HepG2 (cell line): ENCODE results near the gene PSMD2. TPM values are rescaled to one million over a fixed set of nuclear protein-coding genes. Genes with fewer than 3 reads are reported as not detected.

Experiments
- ATAC-seq: fragments of 200-7000 bp; cut with Tn5 transposase; 3 replicates; pipeline ENCODE4 v1.9.1; 2020; ENCODE audit warnings: mild to moderate bottlenecking, moderate library complexity
- BruUV-seq: library from RNA; stranded (reverse); fragments of 400-500 nt; replicated peaks from 2 replicates; lab custom pipeline; 2021; lab: Mats Ljungman, UMichigan
- CTCF ChIA-PET: fragments of 300-600 bp; formaldehyde crosslinking; extraction: SDS; loops from one replicate; lab custom pipeline; 2021; ENCODE audit warnings: low total read pairs, inconsistent platforms, low intra/inter-chr PET ratio; lab: Yijun Ruan, JAX
- POLR2A ChIA-PET: fragments of 350-600 bp; sonication (Branson Sonifier 250); formaldehyde crosslinking; loops from one replicate; lab custom pipeline; 2020; ENCODE audit warnings: antibody characterized with exemption, inconsistent platforms; lab: Yijun Ruan, JAX
- DNase-seq: peaks from one replicate; pipeline ENCODE4 v3.0.0-alpha.2; 2015; ENCODE audit warnings: low spot score
- FAIRE-seq: peaks from 3 replicates; lab custom pipeline; 2011; peaks lifted over from hg19 to GRCh38; lab: Jason Lieb, UNC
- H2AFZ ChIP-seq: one replicate; pipeline ENCODE4 v1.6.1; 2011; ENCODE audit warnings: low read length, inconsistent platforms
- H3K27ac ChIP-seq: fragments of 300-600 bp; 3 replicates; pipeline ENCODE4 v1.8.0; 2011; ENCODE audit warnings: mixed run types, mild to moderate bottlenecking, mixed read lengths, low read length, inconsistent platforms; ENCODE audit not compliant: insufficient read depth; ENCODE audit errors: extremely low read length
- H3K27me3 ChIP-seq, 2 experiments: fragments of 200-600 bp in 1 of 2; 2 replicates in 1 of 2; 3 replicates in 1 of 2; pipeline versions ENCODE4 v1.6.0 to v1.8.0; 2011; ENCODE audit warnings: low read length in 2 of 2, mild to moderate bottlenecking in 2 of 2, moderate library complexity in 2 of 2, inconsistent platforms in 1 of 2; ENCODE audit not compliant: insufficient read depth in 2 of 2, control insufficient read depth in 1 of 2
- H3K36me3 ChIP-seq, 2 experiments: fragments of 200-600 bp in 1 of 2; replicated peaks in 1 of 2; 2 replicates in 1 of 2; 3 replicates in 1 of 2; pipeline versions ENCODE4 v1.5.1 to v1.8.0; 2011; ENCODE audit warnings: low read length in 2 of 2, inconsistent platforms in 1 of 2; ENCODE audit not compliant: insufficient read depth in 2 of 2, control insufficient read depth in 1 of 2
- H3K4me1 ChIP-seq: 2 replicates; pipeline ENCODE4 v1.5.1; 2012; ENCODE audit warnings: low read length, inconsistent platforms; ENCODE audit not compliant: insufficient read depth
- H3K4me2 ChIP-seq: 2 replicates; pipeline ENCODE4 v1.6.0; 2011; ENCODE audit warnings: low read depth, low read length, inconsistent platforms
- H3K4me3 ChIP-seq, 3 experiments: fragments of 200-600 bp in 1 of 3; sonication (generic), shearing (Covaris generic) in 1 of 3; replicated peaks in 1 of 3; 2 replicates each; pipeline ENCODE4 v1.5.1; 2011 to 2016; ENCODE audit warnings: low read length in 3 of 3, inconsistent platforms in 2 of 3, low read depth in 2 of 3, mild to moderate bottlenecking in 2 of 3, control low read depth in 1 of 3, mixed read lengths in 1 of 3; ENCODE audit not compliant: insufficient read depth in 1 of 3
- H3K79me2 ChIP-seq: one replicate; pipeline ENCODE4 v1.6.1; 2011; ENCODE audit warnings: low read length, inconsistent platforms; ENCODE audit not compliant: insufficient read depth
- H3K9ac ChIP-seq: 2 replicates; pipeline ENCODE4 v1.6.0; 2011; ENCODE audit warnings: mild to moderate bottlenecking, low read depth, low read length, inconsistent platforms; ENCODE audit not compliant: insufficient read depth
- H3K9me3 ChIP-seq: 2 replicates; pipeline ENCODE4 v1.5.1; 2012; ENCODE audit warnings: mild to moderate bottlenecking, low read length
- H4K20me1 ChIP-seq: 2 replicates; pipeline ENCODE4 v1.6.0; 2011; ENCODE audit warnings: inconsistent platforms, mild to moderate bottlenecking, low read length, moderate library complexity; ENCODE audit not compliant: insufficient read depth
- AGO1 ChIP-seq: fragments of 200-400 bp; formaldehyde crosslinking; IDR thresholded peaks from 2 replicates; pipeline ENCODE4 v1.6.1; 2017; ENCODE audit warnings: mild to moderate bottlenecking, low read depth, low read length, moderate library complexity; ENCODE audit not compliant: poor library complexity, severe bottlenecking
- GATAD2A ChIP-seq: IDR thresholded peaks from 2 replicates; pipeline ENCODE4 v1.6.1; 2016
- HNRNPK ChIP-seq: fragments of 200-400 bp; formaldehyde crosslinking; IDR thresholded peaks from 2 replicates; pipeline ENCODE4 v1.6.1; 2018; ENCODE audit warnings: low read length, low read depth, moderate library complexity, mild to moderate bottlenecking; ENCODE audit not compliant: poor library complexity, severe bottlenecking
- SRSF1 ChIP-seq: fragments of 200-400 bp; formaldehyde crosslinking; optimal IDR thresholded peaks from 2 replicates; pipeline ENCODE3; 2017; ENCODE audit warnings: mild to moderate bottlenecking, low read depth, low read length, moderate library complexity
- TFDP1 ChIP-seq: IDR thresholded peaks from 2 replicates; pipeline ENCODE4 v1.6.1; 2016; ENCODE audit warnings: missing compliant biosample characterization, missing genetic modification reagents, borderline replicate concordance
- THAP9 ChIP-seq: sonication (generic); formaldehyde crosslinking; IDR thresholded peaks from 2 replicates; pipeline ENCODE4; 2020; ENCODE audit warnings: missing genetic modification reagents, mild to moderate bottlenecking, borderline replicate concordance
- ZNF260 ChIP-seq: sonication (generic); formaldehyde crosslinking; IDR thresholded peaks from 2 replicates; pipeline ENCODE4 v1.4.0; 2020; ENCODE audit warnings: missing genetic modification reagents, low read depth, mild to moderate bottlenecking, borderline replicate concordance
- ZNF550 ChIP-seq: sonication (generic); formaldehyde crosslinking; IDR thresholded peaks from 2 replicates; pipeline ENCODE4 v1.4.0; 2020; ENCODE audit warnings: mild to moderate bottlenecking, missing genetic modification reagents, borderline replicate concordance
- ZNF552 ChIP-seq: sonication (generic); formaldehyde crosslinking; IDR thresholded peaks from 2 replicates; pipeline ENCODE4 v1.9.0; 2022; ENCODE audit warnings: missing genetic modification reagents, mild to moderate bottlenecking, borderline replicate concordance
- ZNF556 ChIP-seq: sonication (generic); formaldehyde crosslinking; IDR thresholded peaks from 2 replicates; pipeline ENCODE4 v1.4.0; 2020; ENCODE audit warnings: mild to moderate bottlenecking, missing genetic modification reagents, borderline replicate concordance
- ZNF629 ChIP-seq: sonication (generic); formaldehyde crosslinking; conservative IDR thresholded peaks from 2 replicates; pipeline ENCODE4 v1.5.0; 2020; ENCODE audit warnings: missing genetic modification reagents
- WGBS: methylation state at CpG from one replicate; pipeline ENCODE4 v1.1.6; 2017; ENCODE audit warnings: low lambda C conversion rate; 5-methylcytosine and 5-hydroxymethylcytosine counted together
- in situ Hi-C: cut with HindIII; loops from 2 replicates; pipeline ENCODE4 v1.10.0; 2017; ENCODE audit warnings: low pct_unique_long_range_greater_than_20kb; ENCODE audit not compliant: extremely low pct_ligation_motif_present
- intact Hi-C: fragments of 100-400 bp; cut with micrococcal nuclease; formaldehyde crosslinking; loops from one replicate; pipeline ENCODE4 v1.10.0; 2022; ENCODE audit not compliant: unreplicated experiment
- polyA plus RNA-seq, 8 experiments: library from polyadenylated mRNA; depleted of rRNA in 3 of 8; stranded (reverse) in 7 of 8; unstranded in 1 of 8; fragments of >200 nt; fragmentation: Illumina TruSeq in 4 of 8; extraction: Trizol in 4 of 8; gene quantifications; 2 replicates each; pipeline versions ENCODE4 v1.2.1 to v1.2.3, GENCODE V29; 2011 to 2016; ENCODE audit warnings: low read depth in 4 of 8, missing spikeins in 1 of 8, mixed read lengths in 1 of 8; ENCODE audit not compliant: insufficient read depth in 1 of 8
- total RNA-seq, 5 experiments: library from RNA; depleted of rRNA; stranded (reverse); fragments of >200 nt; fragmentation: Illumina TruSeq; extraction: Trizol; gene quantifications; 2 replicates each; pipeline ENCODE4 v1.2.3, GENCODE V29; 2016; ENCODE audit warnings: low read depth in 1 of 5
- TF ChIP-seq, protein P1 (sequence below): sonication (generic); formaldehyde crosslinking; IDR thresholded peaks from 2 replicates; pipeline ENCODE4 v1.8.1; 2023; ENCODE audit warnings: mild to moderate bottlenecking, missing genetic modification reagents
- TF ChIP-seq, protein P2 (sequence below): sonication (generic); formaldehyde crosslinking; IDR thresholded peaks from 2 replicates; pipeline ENCODE4 v1.5.0; 2020; ENCODE audit warnings: mild to moderate bottlenecking, missing genetic modification reagents, borderline replicate concordance

The PSMD2 gene
- total and polyA plus RNA-seq, 2 of the 13 experiments (the other 11 are each of a cell fraction or from before 2014, with no cell fraction given), result 125 to 200 TPM

DNA sequence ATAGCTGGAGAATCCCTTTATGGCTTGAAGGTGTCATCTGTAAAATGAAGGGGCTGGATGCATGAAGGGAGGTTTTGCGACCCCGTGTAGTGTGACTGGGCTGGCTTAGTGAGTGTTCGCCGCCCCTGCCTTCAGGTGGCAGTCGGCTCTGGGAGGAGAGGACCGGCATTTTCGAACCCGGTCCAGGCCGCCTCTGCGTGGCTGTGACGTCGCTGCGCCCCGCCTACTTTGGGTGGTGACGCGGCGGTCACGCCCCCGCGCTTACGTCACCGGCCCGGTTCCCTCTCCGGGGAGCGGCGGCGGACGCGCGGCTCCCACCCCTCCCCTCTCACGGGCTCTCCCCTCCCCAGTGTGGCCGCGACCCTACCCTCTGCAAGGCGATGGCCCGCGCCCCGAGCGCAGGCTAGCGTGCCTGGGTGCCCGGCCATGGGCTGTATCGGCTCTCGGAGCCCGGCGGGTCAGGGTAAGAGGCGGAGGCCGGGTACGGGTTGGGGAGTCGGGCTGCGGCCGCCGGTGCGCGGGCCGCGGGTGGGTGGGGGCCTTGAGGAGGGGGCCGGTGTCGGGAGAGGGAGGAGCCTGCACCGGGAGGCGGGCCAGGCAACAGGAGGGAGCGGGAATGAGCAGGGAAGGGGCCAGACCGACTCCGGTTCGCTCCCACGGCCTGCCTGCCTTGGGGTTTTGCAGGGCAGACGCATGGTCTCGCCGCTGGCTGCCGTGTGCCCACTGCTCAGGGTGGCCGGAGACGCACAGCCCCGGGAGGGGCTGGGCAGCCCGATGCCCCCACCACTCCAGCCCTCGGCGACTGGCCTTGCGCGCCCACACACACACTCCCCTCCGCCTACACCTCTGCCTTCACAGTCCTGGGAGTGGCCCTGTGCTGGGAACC, 36.9 kb downstream of the PSMD2 start:
- peaks cover 18% of the 10 kb centered on the region for H3K4me1 ChIP-seq
- FAIRE-seq (peak; percentile 52), DNase-seq (peak; percentile 54), ATAC-seq (peak; percentile 66)
- intact Hi-C loops, result no loop called here
- peaks cover 16% of the 10 kb centered on the region for H3K79me2 ChIP-seq
- in situ Hi-C loops, result no loop called here
- POLR2A ChIA-PET, result interaction anchor here (0.7 to 1.9 kb wide), 4 partner anchors 10 to 26 kb away, joined by 3 to 10 read pairs (median 8); partner anchors contain the start of genes CLCN2 and POLR2H
- no peak overlapping the region for H2AFZ ChIP-seq
- 0% methylated on average over 1 of the region's 77 CpGs for WGBS
- peak overlapping the region; percentile 84 for H3K27ac ChIP-seq
- CTCF ChIA-PET, result no interaction called here
- H3K4me2 ChIP-seq, result peak overlapping the region; percentile 94
- H3K9ac ChIP-seq, result peak overlapping the region; percentile 91
- BruUV-seq, result TSS peak; percentile 33
- peak overlapping the region; percentile 67 to 94 (median 80) for H3K4me3 ChIP-seq
- H3K36me3 ChIP-seq, result peaks cover 22 to 42% of the 10 kb centered on the region in 2 experiments
- H3K27me3 ChIP-seq, result no peaks in the 10 kb centered on the region; a peak in 1 of 5 replicates
- H3K9me3 ChIP-seq, result no peaks in the 10 kb centered on the region
- peaks cover 19% of the 10 kb centered on the region; the same call in 1 of the 2 replicates for H4K20me1 ChIP-seq
- TF ChIP-seq ZNF556 (CRISPR knock-in tag), result 0 out of 2 replicates have a peak, but pooled peaks have one; percentile 12
- 0 out of 2 replicates have a peak, but pooled peaks have one; percentile 67 for TF ChIP-seq ZNF552 (CRISPR knock-in tag)
- TF ChIP-seq AGO1, result peak; percentile 95
- TF ChIP-seq, protein P1, sequence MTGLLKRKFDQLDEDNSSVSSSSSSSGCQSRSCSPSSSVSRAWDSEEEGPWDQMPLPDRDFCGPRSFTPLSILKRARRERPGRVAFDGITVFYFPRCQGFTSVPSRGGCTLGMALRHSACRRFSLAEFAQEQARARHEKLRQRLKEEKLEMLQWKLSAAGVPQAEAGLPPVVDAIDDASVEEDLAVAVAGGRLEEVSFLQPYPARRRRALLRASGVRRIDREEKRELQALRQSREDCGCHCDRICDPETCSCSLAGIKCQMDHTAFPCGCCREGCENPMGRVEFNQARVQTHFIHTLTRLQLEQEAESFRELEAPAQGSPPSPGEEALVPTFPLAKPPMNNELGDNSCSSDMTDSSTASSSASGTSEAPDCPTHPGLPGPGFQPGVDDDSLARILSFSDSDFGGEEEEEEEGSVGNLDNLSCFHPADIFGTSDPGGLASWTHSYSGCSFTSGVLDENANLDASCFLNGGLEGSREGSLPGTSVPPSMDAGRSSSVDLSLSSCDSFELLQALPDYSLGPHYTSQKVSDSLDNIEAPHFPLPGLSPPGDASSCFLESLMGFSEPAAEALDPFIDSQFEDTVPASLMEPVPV (CRISPR knock-in tag), result 0 out of 2 replicates have a peak, but pooled peaks have one; percentile 37
- TF ChIP-seq ZNF629 (CRISPR knock-in tag), result no peak
- 0 out of 2 replicates have a peak, but pooled peaks have one; percentile 34 for TF ChIP-seq THAP9
- TF ChIP-seq, protein P2, sequence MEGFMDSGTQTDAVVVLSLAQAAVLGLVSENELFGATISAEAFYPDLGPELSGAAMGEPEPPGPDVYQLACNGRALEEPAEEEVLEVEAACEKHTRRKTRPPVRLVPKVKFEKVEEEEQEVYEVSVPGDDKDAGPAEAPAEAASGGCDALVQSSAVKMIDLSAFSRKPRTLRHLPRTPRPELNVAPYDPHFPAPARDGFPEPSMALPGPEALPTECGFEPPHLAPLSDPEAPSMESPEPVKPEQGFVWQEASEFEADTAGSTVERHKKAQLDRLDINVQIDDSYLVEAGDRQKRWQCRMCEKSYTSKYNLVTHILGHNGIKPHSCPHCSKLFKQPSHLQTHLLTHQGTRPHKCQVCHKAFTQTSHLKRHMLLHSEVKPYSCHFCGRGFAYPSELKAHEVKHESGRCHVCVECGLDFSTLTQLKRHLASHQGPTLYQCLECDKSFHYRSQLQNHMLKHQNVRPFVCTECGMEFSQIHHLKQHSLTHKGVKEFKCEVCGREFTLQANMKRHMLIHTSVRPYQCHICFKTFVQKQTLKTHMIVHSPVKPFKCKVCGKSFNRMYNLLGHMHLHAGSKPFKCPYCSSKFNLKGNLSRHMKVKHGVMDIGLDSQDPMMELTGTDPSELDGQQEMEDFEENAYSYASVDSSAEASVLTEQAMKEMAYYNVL (CRISPR knock-in tag), result peak; percentile 60; the same call in 1 of the 2 replicates
- TF ChIP-seq HNRNPK, result peak; percentile 89
- 0 out of 2 replicates have a peak, but pooled peaks have one; percentile 63 for TF ChIP-seq ZNF550 (CRISPR knock-in tag)
- TF ChIP-seq SRSF1, result peak; percentile 69
- 0 out of 2 replicates have a peak, but pooled peaks have one; percentile 29 for TF ChIP-seq TFDP1
- peak; percentile 41 for TF ChIP-seq GATAD2A (CRISPR knock-in tag)
- TF ChIP-seq ZNF260 (CRISPR knock-in tag), result no peak
